NCI-H2081 treated with DMSO at 0.1 percent for 48 hours (cell line): ENCODE data around the gene ANKLE2.
"Not testable (repeated sequence)": the region's sequence is repeated elsewhere in the genome, so short reads cannot be mapped to it uniquely, and the experiment has no call there.

Experiments used
- DNase-seq: peaks from one replicate; lab custom pipeline; 2025; lab: John Stamatoyannopoulos, UW

ANKLE2 gene

DNA sequence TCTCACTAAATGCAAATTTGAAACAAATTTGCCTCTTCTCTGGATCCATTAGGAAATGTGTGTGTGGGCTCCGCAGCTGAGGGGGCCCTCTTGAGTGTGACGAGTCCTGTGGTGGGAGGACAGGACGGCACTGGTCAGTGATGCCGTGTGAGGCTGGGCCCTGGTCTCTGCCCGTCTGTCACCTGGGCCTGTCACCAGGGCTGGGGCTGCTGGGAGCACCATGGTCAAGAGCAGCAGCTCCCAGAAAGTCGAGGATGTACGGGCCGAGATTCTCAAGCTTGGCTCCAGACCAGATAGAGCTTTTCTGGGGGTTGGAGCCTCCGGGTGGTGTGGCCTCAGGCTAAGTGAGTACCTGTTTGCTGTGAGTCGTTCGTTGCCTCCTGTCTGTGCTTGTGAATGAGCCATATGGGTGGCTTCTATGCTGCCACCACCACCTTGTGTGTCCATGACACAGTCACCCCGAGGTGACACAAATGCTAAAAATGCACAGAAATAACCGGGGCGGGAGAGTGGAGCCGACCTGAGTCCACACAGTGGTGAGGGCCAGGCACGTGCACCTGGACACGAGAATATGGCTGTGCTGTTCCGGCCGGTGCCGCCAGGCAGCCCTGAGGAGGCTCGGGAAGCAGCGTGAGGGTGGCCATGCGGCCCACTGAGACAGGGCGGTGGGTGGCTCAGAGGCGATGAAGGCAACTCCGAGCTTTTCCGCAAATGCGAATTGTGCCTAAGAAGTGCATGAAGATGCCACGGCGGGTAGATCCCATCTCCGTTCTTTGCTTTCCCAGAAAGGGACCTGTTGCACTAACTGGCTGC, 42.3 kb downstream of the ANKLE2 start:
- DNase-seq: no peak

DNA sequence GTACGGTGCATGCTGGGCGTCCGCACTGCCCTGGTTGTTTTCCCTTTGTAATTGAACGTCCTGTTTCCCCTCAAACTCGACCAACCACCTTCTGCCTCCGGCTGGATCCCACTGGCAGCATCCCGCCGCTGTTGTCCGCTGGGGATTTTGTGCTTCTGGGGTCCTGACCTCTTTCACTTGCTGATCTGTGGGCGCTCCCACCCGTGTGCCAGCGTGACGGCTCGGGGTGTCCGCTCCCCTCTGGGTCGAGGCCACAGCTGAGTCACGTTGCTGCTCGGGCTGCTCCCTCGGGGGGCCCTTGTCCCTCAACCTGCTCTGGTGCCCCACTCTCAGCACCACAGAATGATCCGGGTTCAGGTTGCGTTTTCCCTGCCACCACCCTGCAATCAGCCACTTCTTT, 43.0 kb downstream of the ANKLE2 start:
- no peak for DNase-seq

GRCh38 chr12:132717531-132718387, 43.9 kb downstream of the ANKLE2 start:
- DNase-seq: no peak

DNA sequence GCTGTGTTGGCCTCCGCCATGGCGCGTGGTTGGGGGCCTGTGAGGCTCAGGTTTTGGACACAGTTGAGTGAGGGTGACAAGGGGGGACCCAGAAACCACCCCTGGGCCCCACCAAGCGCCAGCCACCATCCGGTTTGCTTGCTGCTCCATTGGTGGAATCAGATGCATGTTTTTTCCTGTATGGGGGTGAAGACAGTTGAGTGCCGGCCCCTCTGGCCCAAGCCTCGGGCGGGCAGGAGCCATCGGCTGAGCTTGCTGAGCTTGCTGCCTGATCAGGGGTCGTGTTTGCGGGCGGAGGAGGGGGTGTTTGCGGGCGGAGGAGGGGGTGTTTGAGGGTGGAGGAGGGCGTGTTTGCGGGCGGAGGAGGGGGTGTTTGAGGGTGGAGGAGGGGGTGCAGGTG, 44.6 kb downstream of the ANKLE2 start:
- no peak for DNase-seq

DNA sequence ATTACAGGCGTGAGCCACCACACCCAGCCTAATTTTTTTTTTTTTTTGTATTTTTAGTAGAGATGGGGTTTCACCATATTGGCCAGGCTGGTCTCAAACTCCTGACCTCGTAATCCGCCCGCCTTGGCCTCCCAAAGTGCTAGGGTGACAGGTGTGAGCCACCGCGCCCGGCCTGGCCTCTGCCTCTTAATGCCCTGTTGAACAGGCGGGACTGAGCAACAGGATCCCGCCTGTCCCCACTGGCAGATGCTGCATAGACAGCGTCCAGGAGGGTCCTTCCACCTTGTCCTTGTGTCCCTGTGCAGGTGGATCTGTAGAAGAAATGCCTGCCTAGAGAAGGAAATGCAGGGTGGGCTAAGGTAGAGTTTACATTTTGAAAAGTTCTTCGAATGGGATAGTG, 45.3 kb downstream of the ANKLE2 start:
- no peak for DNase-seq

DNA sequence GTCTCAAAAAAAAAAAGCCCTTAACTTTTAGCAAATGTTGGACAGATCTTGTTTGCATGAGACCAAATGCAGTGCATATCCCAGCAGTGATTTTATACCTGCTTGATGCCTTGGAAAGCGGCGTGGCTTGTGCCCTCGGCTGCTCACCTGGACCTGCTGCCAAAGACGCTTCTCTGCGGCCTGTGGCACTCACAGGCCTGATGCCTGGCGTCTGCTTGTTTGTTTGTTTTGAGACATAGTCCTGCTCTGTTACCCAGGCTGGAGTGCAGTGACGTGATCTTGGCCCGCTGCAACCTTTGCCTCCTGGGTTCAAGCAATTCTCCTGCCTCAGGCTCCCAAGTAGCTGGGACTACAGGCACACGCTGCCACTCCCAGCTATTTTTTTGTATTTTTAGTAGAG, 45.8 kb downstream of the ANKLE2 start:
- DNase-seq: no peak

GRCh38 chr12:132713123-132713522, 48.5 kb downstream of the ANKLE2 start:
- no peak for DNase-seq

DNA sequence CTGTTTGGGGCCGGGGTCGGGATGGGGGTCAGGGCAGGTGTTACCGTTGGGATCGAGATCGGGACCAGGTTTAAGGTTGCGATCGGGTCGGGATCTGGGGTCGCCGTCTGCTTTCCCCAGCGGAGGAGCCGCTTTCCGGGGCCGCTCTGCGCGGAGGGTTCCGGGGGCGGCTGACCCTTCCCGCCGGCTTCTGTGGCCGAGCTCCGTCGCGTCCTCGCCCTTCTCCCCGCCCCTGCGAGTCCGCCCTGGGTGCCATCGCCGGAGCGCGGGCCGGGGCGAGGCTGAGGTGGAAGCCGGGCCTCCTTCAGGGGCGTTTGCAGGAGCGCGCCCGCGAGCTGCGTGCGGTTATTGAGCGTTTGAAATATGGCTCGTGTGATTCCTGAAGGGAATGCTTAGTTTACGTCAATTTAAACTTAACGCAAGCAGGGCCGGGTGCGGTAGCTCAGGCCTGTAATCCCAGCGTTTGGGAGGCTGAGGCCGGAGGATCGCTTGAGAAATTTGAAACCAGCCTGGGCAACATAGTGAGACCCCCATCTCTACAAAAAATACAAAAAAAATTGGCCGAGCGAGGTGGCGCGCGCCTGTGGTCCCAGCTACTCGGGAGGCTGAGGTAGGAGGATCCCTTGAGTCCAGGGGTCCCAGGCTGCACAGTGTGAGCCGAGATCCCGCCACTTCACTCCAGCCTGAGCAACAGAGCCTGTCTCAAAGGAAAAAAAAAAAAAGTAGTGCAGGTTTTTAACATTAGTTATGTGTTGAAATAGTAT, 50.4 kb downstream of the ANKLE2 start:
- DNase-seq: no peak

GRCh38 chr12:132710405-132711079, 51.1 kb downstream of the ANKLE2 start, which contains the start of gene PGAM5:
TSS of gene PGAM5 (plus strand) at chr12:132710842. CDS start at chr12:132710877, 35 bp downstream.
- peak; percentile 50 for DNase-seq

- no peak for DNase-seq
Measured at GRCh38 chr12:132710043-132710404, 51.6 kb downstream of the ANKLE2 start.

DNA sequence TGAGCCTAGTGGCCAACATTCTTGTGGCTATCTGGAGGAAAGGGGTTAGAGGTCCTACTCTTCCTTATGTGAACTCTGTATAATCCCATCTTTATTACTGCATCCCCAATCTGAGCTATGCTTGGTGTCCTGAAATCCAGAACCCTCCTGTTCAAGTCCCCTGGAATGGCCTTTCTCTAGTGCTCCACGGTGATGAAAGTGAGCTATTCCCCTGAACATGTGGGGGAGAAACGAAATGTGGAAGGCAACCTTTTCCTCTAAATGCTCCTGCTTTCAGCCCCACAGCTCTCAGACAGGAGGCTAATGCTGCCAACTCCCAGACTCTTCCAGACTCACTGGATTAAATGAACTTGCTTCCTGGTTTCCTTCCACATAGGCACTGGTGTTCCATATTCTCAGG, 53.5 kb downstream of the ANKLE2 start:
- no peak for DNase-seq

GRCh38 chr12:132707241-132707640, 54.4 kb downstream of the ANKLE2 start:
- no peak for DNase-seq

DNA sequence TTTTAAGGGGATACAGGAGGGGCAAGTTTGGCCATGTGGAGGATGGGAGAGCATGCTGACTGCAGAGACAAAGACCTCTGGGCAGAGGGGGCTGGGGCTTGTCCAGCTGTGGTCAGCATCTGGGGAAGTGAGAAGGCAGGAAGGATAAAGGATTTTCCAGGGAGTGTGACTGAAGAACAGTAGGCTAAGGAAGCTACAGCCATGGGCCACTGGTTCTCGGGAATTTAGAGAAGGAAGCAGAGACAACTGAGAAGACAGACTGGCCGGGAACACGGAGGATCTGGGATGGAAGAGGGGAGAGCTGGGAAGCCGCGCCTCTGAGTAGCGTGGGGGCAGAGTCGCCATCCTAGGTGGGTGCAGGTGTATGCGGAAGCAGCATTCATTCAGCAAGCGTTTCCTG, 58.0 kb downstream of the ANKLE2 start:
- DNase-seq: no peak

GRCh38 chr12:132702640-132703039, 59.0 kb downstream of the ANKLE2 start:
- DNase-seq: no peak

GRCh38 chr12:132700212-132700822, 61.3 kb downstream of the ANKLE2 start:
- no peak for DNase-seq

DNA sequence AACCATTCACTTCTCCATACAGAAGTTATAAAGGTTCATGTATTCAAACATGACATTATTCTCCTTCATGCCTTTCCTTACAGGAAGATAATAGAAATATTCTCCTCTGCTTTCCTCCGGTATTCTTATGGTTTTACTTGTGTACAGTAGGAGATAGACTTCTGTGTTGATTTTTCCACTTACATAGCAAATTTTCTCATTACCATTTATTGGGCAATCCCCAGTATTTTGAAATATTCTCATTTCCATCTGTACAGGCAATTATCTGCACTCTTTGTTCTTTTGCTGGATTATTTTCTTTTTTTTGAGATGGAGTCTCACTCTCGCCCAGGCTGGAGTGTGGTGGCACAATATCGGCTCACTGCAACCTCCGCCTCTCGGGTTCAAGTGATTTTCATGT, 63.3 kb downstream of the ANKLE2 start:
- no peak for DNase-seq

DNA sequence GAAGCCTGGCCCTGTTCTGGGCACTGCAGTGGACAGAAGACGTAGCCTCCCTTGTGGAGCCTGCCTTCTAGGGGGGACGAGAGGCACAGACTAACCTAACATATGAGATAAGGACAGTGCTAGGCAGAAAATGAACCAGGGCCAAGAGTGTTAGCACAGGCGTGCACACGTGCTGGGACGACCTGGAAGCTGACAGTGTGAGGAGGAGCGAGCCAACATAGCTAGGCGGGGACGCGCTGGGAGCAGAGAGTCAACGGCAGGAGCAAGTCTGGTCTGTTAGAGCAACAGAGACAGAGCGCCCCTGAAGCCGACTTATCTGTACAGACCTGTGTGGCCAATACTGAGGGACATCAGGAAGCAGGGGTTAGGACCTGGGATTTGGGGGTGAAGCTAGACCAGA, 66.2 kb downstream of the ANKLE2 start:
- no peak for DNase-seq

- not testable (repeated sequence) for DNase-seq
Measured at GRCh38 chr12:132694888-132695287, 66.7 kb downstream of the ANKLE2 start.

DNA sequence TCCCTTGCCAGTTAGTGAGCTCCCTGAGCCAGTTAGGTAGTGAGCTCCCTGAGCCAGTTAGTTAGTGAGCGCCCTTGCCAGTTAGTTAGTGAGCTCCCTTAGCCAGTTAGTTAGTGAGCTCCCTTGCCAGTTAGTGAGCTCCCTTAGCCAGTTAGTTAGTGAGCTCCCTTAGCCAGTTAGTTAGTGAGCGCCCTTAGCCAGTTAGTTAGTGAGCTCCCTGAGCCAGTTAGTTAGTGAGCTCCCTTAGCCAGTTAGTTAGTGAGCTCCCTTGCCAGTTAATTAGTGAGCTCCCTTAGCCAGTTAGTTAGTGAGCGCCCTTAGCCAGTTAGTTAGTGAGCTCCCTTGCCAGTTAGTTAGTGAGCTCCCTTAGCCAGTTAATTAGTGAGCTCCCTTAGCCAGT, 69.6 kb downstream of the ANKLE2 start:
- DNase-seq: not testable (repeated sequence)

- no peak for DNase-seq
Measured at GRCh38 chr12:132690112-132690511, 71.5 kb downstream of the ANKLE2 start.

DNA sequence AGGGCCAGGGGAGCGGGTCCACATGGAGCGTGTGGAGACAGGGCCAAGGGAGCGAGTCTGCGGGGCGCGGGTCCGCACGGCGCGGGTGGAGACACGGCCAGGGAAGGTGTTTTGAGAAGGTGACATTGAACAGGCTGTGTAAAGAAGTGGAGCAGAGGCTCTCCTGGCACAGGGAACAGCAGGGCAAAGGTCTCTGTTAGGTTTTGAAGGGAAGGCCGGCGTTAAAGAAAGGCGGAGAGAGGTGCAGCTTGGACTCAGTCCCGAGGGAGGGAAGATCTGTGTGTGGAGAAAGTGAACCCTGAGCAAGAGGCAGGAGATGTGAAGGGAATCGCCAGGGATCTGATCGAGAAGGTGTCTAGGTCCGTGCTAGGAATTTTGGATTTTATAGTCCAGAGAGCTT, 72.4 kb downstream of the ANKLE2 start:
- DNase-seq: no peak
